Panc1 (cell line): ENCODE results near the gene SNX15. TPM values are rescaled to one million over a fixed set of nuclear protein-coding genes. Genes with fewer than 3 reads are reported as not detected.

Experiments used
- ATAC-seq: fragments of 200-7000 bp; cut with Tn5 transposase; 2 replicates; pipeline ENCODE4 v1.9.1; 2020; ENCODE audit warnings: mild to moderate bottlenecking, moderate library complexity
- BruUV-seq: library from RNA; stranded (reverse); fragments of 400-500 nt; replicated peaks from 2 replicates; lab custom pipeline; 2021; lab: Mats Ljungman, UMichigan
- CTCF ChIA-PET: fragments of 300-600 bp; sonication (Branson Sonifier 250); formaldehyde crosslinking; loops from one replicate; lab custom pipeline; 2022; ENCODE audit warnings: antibody characterized with exemption; lab: Charles Lee
- POLR2A ChIA-PET: fragments of 300-600 bp; sonication (Branson Sonifier 250); formaldehyde crosslinking; loops from one replicate; lab custom pipeline; 2022; ENCODE audit warnings: antibody characterized with exemption; lab: Charles Lee
- DNase-seq: peaks from one replicate; pipeline ENCODE4 v3.0.0-alpha.2; 2010; ENCODE audit warnings: low read depth, low spot score
- H3K27ac ChIP-seq: 2 replicates; pipeline ENCODE4 v1.5.1; 2011; ENCODE audit warnings: mild to moderate bottlenecking, low read length, inconsistent platforms
- H3K27me3 ChIP-seq: fragments of 200-500 bp; sonication (Bioruptor generic); 2 replicates; pipeline ENCODE4 v1.6.0; 2014; ENCODE audit warnings: low read length, inconsistent platforms; ENCODE audit not compliant: control insufficient read depth, insufficient read depth
- H3K36me3 ChIP-seq: fragments of 200-500 bp; sonication (Bioruptor generic); 2 replicates; pipeline ENCODE4 v1.5.1; 2014; ENCODE audit warnings: inconsistent platforms, mild to moderate bottlenecking, low read length, moderate library complexity; ENCODE audit not compliant: control insufficient read depth, insufficient read depth
- H3K4me1 ChIP-seq: 2 replicates; pipeline ENCODE4 v1.5.1; 2011; ENCODE audit warnings: inconsistent platforms, mild to moderate bottlenecking, low read length, moderate library complexity; ENCODE audit not compliant: control insufficient read depth, insufficient read depth
- H3K4me3 ChIP-seq, 2 experiments: 2 replicates each; pipeline ENCODE4 v1.5.1; 2011 to 2012; ENCODE audit warnings: low read depth in 2 of 2, low read length in 2 of 2, mild to moderate bottlenecking in 2 of 2, inconsistent platforms in 1 of 2, moderate library complexity in 1 of 2
- H3K9me3 ChIP-seq: fragments of 200-500 bp; sonication (Bioruptor generic); 2 replicates; pipeline ENCODE4 v1.5.1; 2014; ENCODE audit warnings: low read depth, mild to moderate bottlenecking, inconsistent platforms, low read length, moderate library complexity; ENCODE audit not compliant: control insufficient read depth, insufficient read depth
- CTCF ChIP-seq: fragments of 450-650 bp; IDR thresholded peaks from 2 replicates; pipeline ENCODE4 v1.5.1; 2017; ENCODE audit warnings: mild to moderate bottlenecking
- POLR2AphosphoS5 ChIP-seq: IDR thresholded peaks from 2 replicates; pipeline ENCODE4 v1.6.1; 2012; ENCODE audit warnings: mild to moderate bottlenecking, low read depth, low read length, moderate library complexity
- REST ChIP-seq, 2 experiments: IDR thresholded peaks; 2 replicates each; pipeline ENCODE4 v1.6.1; 2011 to 2012; ENCODE audit warnings: low read depth in 2 of 2, control low read depth in 1 of 2, low read length in 1 of 2, mild to moderate bottlenecking in 1 of 2, moderate library complexity in 1 of 2; ENCODE audit not compliant: insufficient read depth in 1 of 2
- SIN3A ChIP-seq: IDR thresholded peaks from 2 replicates; pipeline ENCODE4 v1.6.1; 2012; ENCODE audit warnings: low read depth, mild to moderate bottlenecking, low read length, moderate library complexity, borderline replicate concordance; ENCODE audit not compliant: insufficient read depth
- TCF7L2 ChIP-seq: IDR thresholded peaks from 2 replicates; pipeline ENCODE4 v1.6.1; 2011; ENCODE audit warnings: mild to moderate bottlenecking, low read depth, low read length, inconsistent platforms
- in situ Hi-C: cut with HindIII; loops from 2 replicates; pipeline ENCODE4 v1.10.0; 2016; ENCODE audit warnings: low sequenced_read_pairs, low pct_unique_long_range_greater_than_20kb
- intact Hi-C: fragments of 100-400 bp; cut with micrococcal nuclease; formaldehyde crosslinking; loops from one replicate; pipeline ENCODE4 v1.10.0; 2022; ENCODE audit not compliant: unreplicated experiment
- total RNA-seq: library from RNA; stranded (reverse); gene quantifications from one replicate; pipeline ENCODE4 v1.2.1, GENCODE V29; 2021; ENCODE audit not compliant: unreplicated experiment

Gene SNX15
- total RNA-seq, 1 experiment from 2014 or later = 51.5 TPM

GRCh38 chr11:65071907-65072630, 44.8 kb downstream of the SNX15 start:
- H3K9me3 ChIP-seq = no peaks in the 10 kb centered on the region
- in situ Hi-C loops = no loop called here
- no peak for DNase-seq
- no peak overlapping the region for H3K27ac ChIP-seq
- no peaks in the 10 kb centered on the region for H3K36me3 ChIP-seq
- no peak overlapping the region for H3K4me3 ChIP-seq
- no peaks in the 10 kb centered on the region for H3K27me3 ChIP-seq
- ATAC-seq = peak; percentile 37; the same call in 1 of the 2 replicates
- CTCF ChIA-PET = interaction anchor here (0.7 kb wide), 1 partner anchor 155 kb away, joined by 7 read pairs; no protein-coding TSS in a partner anchor
- TF ChIP-seq POLR2AphosphoS5 (no peak), SIN3A (no peak)
- intact Hi-C loops = no loop called here
- no peaks in the 10 kb centered on the region for H3K4me1 ChIP-seq
- no TSS peak for BruUV-seq
- POLR2A ChIA-PET = no interaction called here

- Histone ChIP-seq H3K4me1 (peaks cover under 1% of the 10 kb centered on the region; the same call in 1 of the 2 replicates), H3K36me3 (no peaks in the 10 kb centered on the region), H3K9me3 (no peaks in the 10 kb centered on the region), H3K27ac (no peak overlapping the region), H3K27me3 (no peaks in the 10 kb centered on the region), H3K4me3 (no peak overlapping the region)
- TF ChIP-seq REST (IDR thresholded peaks at IDR 0.05; ENCODE audit: insufficient read depth in 1 of 2, low read depth in 2 of 2, low read length in 1 of 2) = no peak
- no peak for TF ChIP-seq TCF7L2
- no peak for TF ChIP-seq POLR2AphosphoS5
- TF ChIP-seq SIN3A = no peak
- TF ChIP-seq CTCF = no peak
- DNase-seq = no peak
- in situ Hi-C loops (no loop called here), intact Hi-C loops (no loop called here)
- CTCF ChIA-PET = no interaction called here
- no TSS peak for BruUV-seq
- ATAC-seq = no peak
- POLR2A ChIA-PET = no interaction called here
Measured at GRCh38 chr11:65072631-65072966, 45.4 kb downstream of the SNX15 start.

- H3K27ac ChIP-seq = peak overlapping the region; percentile 41
- no TSS peak for BruUV-seq
- CTCF ChIA-PET = interaction anchor here (0.6 kb wide), 1 partner anchor 239 kb away, joined by 3 read pairs; no protein-coding TSS in a partner anchor
Measured at GRCh38 chr11:65077451-65077850, 50.2 kb downstream of the SNX15 start.

More at GRCh38 chr11:65077451-65077850, 50.2 kb downstream of the SNX15 start:
- in situ Hi-C loops = no loop called here
- no peak for DNase-seq
- Histone ChIP-seq H3K4me1 (peaks cover 20% of the 10 kb centered on the region), H3K36me3 (peaks cover 5% of the 10 kb centered on the region; the same call in 1 of the 2 replicates), H3K4me3 (no peak overlapping the region), H3K27me3 (no peaks in the 10 kb centered on the region), H3K9me3 (no peaks in the 10 kb centered on the region)
- TF ChIP-seq CTCF = no peak
- TF ChIP-seq POLR2AphosphoS5 = no peak
- no peak for TF ChIP-seq TCF7L2
- no peak for TF ChIP-seq REST (IDR thresholded peaks at IDR 0.05; ENCODE audit: insufficient read depth in 1 of 2, low read depth in 2 of 2, low read length in 1 of 2)
- POLR2A ChIA-PET = no interaction called here
- 0 out of 2 replicates have a peak, but pooled peaks have one; percentile 20 for ATAC-seq
- intact Hi-C loops = no loop called here
